ENCODE data around the gene CD8A.
"Not testable (repeated sequence)": the region's sequence is repeated elsewhere in the genome, so short reads cannot be mapped to it uniquely, and the experiment has no call there.

GRCh38 chr2:86839455-86839854 is 48.7 kb upstream of the CD8A start:
- TF ChIP-seq EZH2 (IDR thresholded peaks at IDR 0.05); POLR2AphosphoS5 (IDR thresholded peaks at IDR 0.05; ENCODE audit: borderline replicate concordance, low read depth, low read length); FOXP2 (optimal IDR thresholded peaks at IDR 0.05; ENCODE audit: control extremely low read depth, extremely low read length, insufficient read depth): not testable (repeated sequence)
